ENCODE results near the gene AGAP6. TPM values are rescaled to one million over a fixed set of nuclear protein-coding genes. Genes with fewer than 3 reads are reported as not detected.

The AGAP6 gene
- total RNA-seq (2022; extraction: Qiagen RNA extraction; ENCODE audit: low read depth): 7.4 to 9.9 TPM (median 9.2 TPM) in 5 replicates

GRCh38 chr10:49988376-49988775 is at the start of gene AGAP6:
Gene AGAP6, plus strand, starts transcription at chr10:49988406. Its CDS starts 310 bp downstream, at chr10:49988716.

GRCh38 chr10:49941447-49942338 is 46.5 kb upstream of the AGAP6 start, which contains the start of the genes PARG and TIMM23B:
Gene PARG, minus strand, starts transcription at chr10:49942027. Its CDS starts 302 bp downstream, at chr10:49941725.
Gene TIMM23B, plus strand, starts transcription at chr10:49942053. Its CDS starts 142 bp downstream, at chr10:49942195.

Other genes with a start within 250 kb of the AGAP6 start
- gene OGDHL, start 226.1 kb upstream of the AGAP6 start, total RNA-seq (2022; extraction: Qiagen RNA extraction; ENCODE audit: low read depth): 0.14 to 0.36 TPM (median 0.18 TPM) in 5 replicates
- gene PARG, start 46.4 kb upstream of the AGAP6 start, total RNA-seq (2022; extraction: Qiagen RNA extraction; ENCODE audit: low read depth): 15.0 to 22.7 TPM (median 18.2 TPM) in 5 replicates
- 15.6 to 24.9 TPM (median 18.1 TPM) in 5 replicates for gene TIMM23B, start 46.4 kb upstream of the AGAP6 start, total RNA-seq (2022; extraction: Qiagen RNA extraction; ENCODE audit: low read depth)
- gene WASHC2A, start 79.5 kb downstream of the AGAP6 start, total RNA-seq (2022; extraction: Qiagen RNA extraction; ENCODE audit: low read depth): 12.0 to 15.4 TPM (median 13.1 TPM) in 5 replicates

All from A549 treated with ZK216348 at 1 μM for 4 hours (cell line).